Erythroblast (primary cell): ENCODE data around the gene CCDC57.

Source experiments
- GATA1 ChIP-seq: IDR thresholded peaks from 2 replicates; pipeline ENCODE4 v1.6.1; 2011; ENCODE audit warnings: low read depth, mild to moderate bottlenecking, control low read depth, low read length, moderate library complexity
- POLR2A ChIP-seq: IDR thresholded peaks from 2 replicates; pipeline ENCODE4 v1.6.1; 2011; ENCODE audit warnings: mild to moderate bottlenecking, low read length

GRCh38 chr17:82060001-82060380 is 152.7 kb downstream of the CCDC57 start:
- TF ChIP-seq POLR2A: no peak
- no peak for TF ChIP-seq GATA1
